ENCODE measurements around the gene ATP1A2. TPM values are rescaled to one million over a fixed set of nuclear protein-coding genes. Genes with fewer than 3 reads are reported as not detected.

ATP1A2 gene
- total and polyA plus RNA-seq, 4 donors: 0.09 to 1.5 (median 0.29) TPM

DNA sequence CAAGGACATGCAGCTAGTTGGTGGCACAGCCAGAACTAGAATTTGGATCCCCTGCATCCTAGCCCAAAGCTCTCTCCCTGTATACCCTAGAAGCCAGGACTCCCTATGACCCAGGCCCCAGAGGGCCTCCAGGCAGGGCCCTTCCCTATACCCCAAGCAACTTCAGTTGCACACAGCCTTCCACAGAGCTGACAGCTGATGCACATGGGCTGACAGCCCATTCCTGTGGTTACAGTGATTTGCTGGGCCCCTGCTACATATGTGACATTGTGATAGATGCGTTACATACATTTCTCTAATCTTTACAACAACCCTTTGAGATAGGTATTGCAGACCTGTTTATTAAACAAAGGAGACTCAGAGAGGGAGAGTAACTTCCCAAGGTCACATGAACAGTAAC, 5.8 kb downstream of the ATP1A2 start (continued):
- TF ChIP-seq, protein P1, sequence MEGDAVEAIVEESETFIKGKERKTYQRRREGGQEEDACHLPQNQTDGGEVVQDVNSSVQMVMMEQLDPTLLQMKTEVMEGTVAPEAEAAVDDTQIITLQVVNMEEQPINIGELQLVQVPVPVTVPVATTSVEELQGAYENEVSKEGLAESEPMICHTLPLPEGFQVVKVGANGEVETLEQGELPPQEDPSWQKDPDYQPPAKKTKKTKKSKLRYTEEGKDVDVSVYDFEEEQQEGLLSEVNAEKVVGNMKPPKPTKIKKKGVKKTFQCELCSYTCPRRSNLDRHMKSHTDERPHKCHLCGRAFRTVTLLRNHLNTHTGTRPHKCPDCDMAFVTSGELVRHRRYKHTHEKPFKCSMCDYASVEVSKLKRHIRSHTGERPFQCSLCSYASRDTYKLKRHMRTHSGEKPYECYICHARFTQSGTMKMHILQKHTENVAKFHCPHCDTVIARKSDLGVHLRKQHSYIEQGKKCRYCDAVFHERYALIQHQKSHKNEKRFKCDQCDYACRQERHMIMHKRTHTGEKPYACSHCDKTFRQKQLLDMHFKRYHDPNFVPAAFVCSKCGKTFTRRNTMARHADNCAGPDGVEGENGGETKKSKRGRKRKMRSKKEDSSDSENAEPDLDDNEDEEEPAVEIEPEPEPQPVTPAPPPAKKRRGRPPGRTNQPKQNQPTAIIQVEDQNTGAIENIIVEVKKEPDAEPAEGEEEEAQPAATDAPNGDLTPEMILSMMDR (IDR thresholded peaks at IDR 0.05; ENCODE audit: low read depth, low read length, missing input control): no peak
- TF ChIP-seq JUND (IDR thresholded peaks at IDR 0.05) (no peak), YY1 (IDR thresholded peaks at IDR 0.05) (no peak), TAF1 (conservative IDR thresholded peaks at IDR 0.05) (no peak)
- TF ChIP-seq, protein P2, sequence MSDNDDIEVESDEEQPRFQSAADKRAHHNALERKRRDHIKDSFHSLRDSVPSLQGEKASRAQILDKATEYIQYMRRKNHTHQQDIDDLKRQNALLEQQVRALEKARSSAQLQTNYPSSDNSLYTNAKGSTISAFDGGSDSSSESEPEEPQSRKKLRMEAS (IDR thresholded peaks at IDR 0.05): no peak
- TF ChIP-seq, protein P3, sequence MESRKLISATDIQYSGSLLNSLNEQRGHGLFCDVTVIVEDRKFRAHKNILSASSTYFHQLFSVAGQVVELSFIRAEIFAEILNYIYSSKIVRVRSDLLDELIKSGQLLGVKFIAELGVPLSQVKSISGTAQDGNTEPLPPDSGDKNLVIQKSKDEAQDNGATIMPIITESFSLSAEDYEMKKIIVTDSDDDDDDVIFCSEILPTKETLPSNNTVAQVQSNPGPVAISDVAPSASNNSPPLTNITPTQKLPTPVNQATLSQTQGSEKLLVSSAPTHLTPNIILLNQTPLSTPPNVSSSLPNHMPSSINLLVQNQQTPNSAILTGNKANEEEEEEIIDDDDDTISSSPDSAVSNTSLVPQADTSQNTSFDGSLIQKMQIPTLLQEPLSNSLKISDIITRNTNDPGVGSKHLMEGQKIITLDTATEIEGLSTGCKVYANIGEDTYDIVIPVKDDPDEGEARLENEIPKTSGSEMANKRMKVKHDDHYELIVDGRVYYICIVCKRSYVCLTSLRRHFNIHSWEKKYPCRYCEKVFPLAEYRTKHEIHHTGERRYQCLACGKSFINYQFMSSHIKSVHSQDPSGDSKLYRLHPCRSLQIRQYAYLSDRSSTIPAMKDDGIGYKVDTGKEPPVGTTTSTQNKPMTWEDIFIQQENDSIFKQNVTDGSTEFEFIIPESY (IDR thresholded peaks at IDR 0.05): no peak

DNA sequence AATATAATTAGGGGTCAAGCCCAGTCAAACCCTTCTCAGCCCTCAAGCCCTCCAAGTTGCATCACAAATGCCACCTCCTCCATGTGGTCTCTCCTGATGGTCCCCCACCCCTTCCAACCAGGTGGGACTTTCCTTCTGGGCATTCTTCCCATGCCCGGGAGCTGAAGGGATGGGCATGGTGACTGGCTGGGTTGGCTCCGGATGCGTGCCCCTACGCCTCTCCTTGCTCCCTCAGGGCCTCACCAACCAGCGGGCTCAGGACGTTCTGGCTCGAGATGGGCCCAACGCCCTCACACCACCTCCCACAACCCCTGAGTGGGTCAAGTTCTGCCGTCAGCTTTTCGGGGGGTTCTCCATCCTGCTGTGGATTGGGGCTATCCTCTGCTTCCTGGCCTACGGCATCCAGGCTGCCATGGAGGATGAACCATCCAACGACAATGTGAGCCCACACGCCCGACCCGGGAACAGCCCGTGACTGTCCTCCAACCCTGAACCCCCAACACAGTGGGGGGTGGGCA, 7.5 kb downstream of the ATP1A2 start:
- H3K4me1 ChIP-seq (ENCODE audit: control insufficient read depth in 4 of 4, insufficient read depth in 4 of 4, low read length in 3 of 4): no peaks in the 10 kb centered on the region
- no peaks in the 10 kb centered on the region for H3K36me3 ChIP-seq (ENCODE audit: control insufficient read depth in 4 of 4, insufficient read depth in 3 of 4, low read depth in 1 of 4, low read length in 3 of 4)
- 89% methylated on average over 16 of the region's 16 CpGs for WGBS
- H3K27ac ChIP-seq (ENCODE audit: low read depth in 1 of 2, low read length in 2 of 2): no peak overlapping the region
- DNase-seq (ENCODE audit: low spot score): no peak
- H3K27me3 ChIP-seq (ENCODE audit: control insufficient read depth in 4 of 4, insufficient read depth in 4 of 4, low read length in 3 of 4): no peaks in the 10 kb centered on the region
- no peak overlapping the region for H3K4me3 ChIP-seq (ENCODE audit: low read depth in 1 of 3, low read length in 3 of 3)
- H3K9me3 ChIP-seq (ENCODE audit: control insufficient read depth in 4 of 4, low read length in 3 of 4): no peaks in the 10 kb centered on the region
- no peak overlapping the region for H3K9ac ChIP-seq (ENCODE audit: low read depth in 1 of 2, low read length in 2 of 2)
- TF ChIP-seq SP1 (IDR thresholded peaks at IDR 0.05) (no peak), JUND (IDR thresholded peaks at IDR 0.05) (no peak), FOXA2 (IDR thresholded peaks at IDR 0.05) (no peak), TAF1 (conservative IDR thresholded peaks at IDR 0.05) (no peak)
- TF ChIP-seq, protein P3 (IDR thresholded peaks at IDR 0.05): no peak
- TF ChIP-seq, protein P2 (IDR thresholded peaks at IDR 0.05): no peak

DNA sequence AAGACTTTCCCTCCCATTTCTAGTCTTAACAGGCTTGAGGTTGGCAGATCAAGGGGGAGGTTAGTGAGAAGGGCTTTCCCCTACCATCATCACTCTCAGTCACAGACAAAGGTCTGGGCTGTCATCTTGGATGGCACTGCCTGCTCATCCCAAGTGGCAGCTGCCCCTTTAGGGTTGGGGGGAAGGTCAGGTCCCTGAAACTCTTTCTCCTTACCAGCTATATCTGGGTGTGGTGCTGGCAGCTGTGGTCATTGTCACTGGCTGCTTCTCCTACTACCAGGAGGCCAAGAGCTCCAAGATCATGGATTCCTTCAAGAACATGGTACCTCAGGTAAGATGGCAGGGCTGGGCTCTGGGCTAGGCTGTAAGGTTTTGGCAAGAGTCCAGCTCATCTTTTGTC, 8.2 kb downstream of the ATP1A2 start:
- H3K27ac ChIP-seq (ENCODE audit: low read depth in 1 of 2, low read length in 2 of 2): no peak overlapping the region
- H3K4me1 ChIP-seq (ENCODE audit: control insufficient read depth in 4 of 4, insufficient read depth in 4 of 4, low read length in 3 of 4): no peaks in the 10 kb centered on the region
- no peaks in the 10 kb centered on the region for H3K36me3 ChIP-seq (ENCODE audit: control insufficient read depth in 4 of 4, insufficient read depth in 3 of 4, low read depth in 1 of 4, low read length in 3 of 4)
- no peak for DNase-seq (ENCODE audit: low spot score)
- H3K9me3 ChIP-seq (ENCODE audit: control insufficient read depth in 4 of 4, low read length in 3 of 4): no peaks in the 10 kb centered on the region
- no peak overlapping the region for H3K4me3 ChIP-seq (ENCODE audit: low read depth in 1 of 3, low read length in 3 of 3)
- H3K27me3 ChIP-seq (ENCODE audit: control insufficient read depth in 4 of 4, insufficient read depth in 4 of 4, low read length in 3 of 4): no peaks in the 10 kb centered on the region
- H3K9ac ChIP-seq (ENCODE audit: low read depth in 1 of 2, low read length in 2 of 2): no peak overlapping the region
- TF ChIP-seq, protein P4, sequence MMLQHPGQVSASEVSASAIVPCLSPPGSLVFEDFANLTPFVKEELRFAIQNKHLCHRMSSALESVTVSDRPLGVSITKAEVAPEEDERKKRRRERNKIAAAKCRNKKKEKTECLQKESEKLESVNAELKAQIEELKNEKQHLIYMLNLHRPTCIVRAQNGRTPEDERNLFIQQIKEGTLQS (IDR thresholded peaks at IDR 0.05): no peak
- TF ChIP-seq, protein P2 (IDR thresholded peaks at IDR 0.05): no peak
- TF ChIP-seq SP1 (IDR thresholded peaks at IDR 0.05) (no peak), RAD21 (IDR thresholded peaks at IDR 0.05) (no peak), JUND (IDR thresholded peaks at IDR 0.05) (no peak), EGR1 (IDR thresholded peaks at IDR 0.05; ENCODE audit: low read depth in 2 of 2) (no peak), HNF4G (IDR thresholded peaks at IDR 0.05) (no peak), TAF1 (conservative IDR thresholded peaks at IDR 0.05) (no peak), YY1 (IDR thresholded peaks at IDR 0.05) (no peak)
- TF ChIP-seq, protein P1 (IDR thresholded peaks at IDR 0.05; ENCODE audit: low read depth, low read length, missing input control): no peak
- TF ChIP-seq, protein P3 (IDR thresholded peaks at IDR 0.05): no peak
